Left forelimb (tissue), 1 donor: ENCODE results near the gene ITPK1.

ENCODE experiments used
- DNase-seq: peaks from one replicate; pipeline ENCODE4 v3.0.0-alpha.2; 2018; ENCODE audit warnings: low spot score

Gene ITPK1

GRCh38 chr14:92890830-92891588 lies 224.7 kb downstream of the ITPK1 start:
- DNase-seq = no peak

DNA sequence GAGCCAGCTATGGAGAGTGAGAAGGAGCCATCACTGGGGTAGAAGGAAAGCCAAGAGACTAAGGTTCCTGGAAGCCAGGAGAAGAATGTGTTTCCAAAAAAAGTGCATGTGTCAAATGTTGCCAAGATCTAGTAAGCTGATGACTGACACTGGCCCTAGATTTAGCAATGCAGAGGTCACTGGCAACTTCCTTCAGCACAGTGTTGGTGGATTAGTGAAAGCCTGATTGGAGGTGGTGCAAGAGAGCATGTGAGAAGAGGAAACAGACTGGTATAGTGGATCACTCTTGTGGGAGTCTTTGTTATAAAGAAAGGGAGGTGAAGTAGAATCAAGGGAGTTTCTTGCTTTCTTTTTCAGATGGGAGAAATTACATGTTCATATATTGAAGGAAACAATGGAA lies 226.8 kb downstream of the ITPK1 start:
- no peak for DNase-seq

DNA sequence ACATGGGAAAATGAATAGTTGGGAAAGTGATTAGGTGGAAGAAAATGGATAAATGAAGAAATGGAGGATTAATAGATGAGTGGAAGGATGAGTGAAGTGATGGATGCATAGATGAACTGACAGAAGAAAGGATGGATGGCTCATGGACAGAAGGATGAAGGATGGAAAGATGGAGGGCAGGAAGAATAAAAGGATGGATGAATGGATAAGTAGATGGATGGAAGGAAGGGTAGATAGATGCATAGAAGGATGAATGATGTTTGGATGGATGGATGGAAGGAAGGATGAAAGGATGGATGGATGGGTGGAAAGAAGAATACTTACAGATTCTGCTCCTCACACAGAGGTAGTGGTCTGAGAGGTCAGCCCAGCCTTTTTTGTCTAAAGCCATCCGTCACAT lies 228.6 kb downstream of the ITPK1 start:
- no peak for DNase-seq
